K562 (cell line): Measurements from ENCODE around the gene TMEM121B.

Experiments used
- CREBBP ChIP-seq: IDR thresholded peaks from one replicate; pipeline ENCODE4 v1.6.1; 2012; ENCODE audit warnings: low read depth, mild to moderate bottlenecking, control low read depth, inconsistent platforms, low read length
- CTCF ChIP-seq, 3 experiments: IDR thresholded peaks in 2 of 3; conservative IDR thresholded peaks in 1 of 3; 2 replicates each; pipeline ENCODE4 v1.5.1; 2011 to 2012; ENCODE audit warnings: low read length in 3 of 3, mild to moderate bottlenecking in 3 of 3, control low read depth in 2 of 3, improper control_type of control experiment in 1 of 3, inconsistent platforms in 1 of 3, low read depth in 1 of 3, mixed read lengths in 1 of 3, moderate library complexity in 1 of 3; ENCODE audit not compliant: insufficient read depth in 2 of 3
- HDAC6 ChIP-seq: IDR thresholded peaks from 2 replicates; pipeline ENCODE4 v1.6.1; 2012; ENCODE audit warnings: low read depth, mild to moderate bottlenecking, control low read depth, inconsistent platforms, low read length, moderate library complexity
- HMGN3 ChIP-seq: IDR thresholded peaks from 2 replicates; pipeline ENCODE4 v1.6.1; 2011; ENCODE audit warnings: borderline replicate concordance, low read depth, mild to moderate bottlenecking, mixed read lengths, low read length; ENCODE audit not compliant: insufficient read length; ENCODE audit errors: extremely low read depth
- MNT ChIP-seq, 2 experiments: fragments of 450-650 bp; conservative IDR thresholded peaks; 2 replicates each; pipeline ENCODE4 v1.6.1; 2017; ENCODE audit warnings: mild to moderate bottlenecking in 2 of 2, moderate library complexity in 2 of 2
- PATZ1 ChIP-seq: fragments of 250-450 bp; sonication (Bioruptor Pico); IDR thresholded peaks from 2 replicates; pipeline ENCODE4 v1.5.0; 2020; ENCODE audit warnings: mild to moderate bottlenecking, borderline replicate concordance
- POLR2A ChIP-seq: fragments of 450-650 bp; conservative IDR thresholded peaks from 2 replicates; pipeline ENCODE4 v1.6.1; 2016
- RCOR1 ChIP-seq, 2 experiments: IDR thresholded peaks; 2 replicates each; pipeline ENCODE4 v1.6.1; 2012; ENCODE audit warnings: low read depth in 2 of 2, low read length in 2 of 2, borderline replicate concordance in 1 of 2, improper control_type of control experiment in 1 of 2
- REST ChIP-seq, 2 experiments: fragments of 450-650 bp; formaldehyde crosslinking in 1 of 2; IDR thresholded peaks; 2 replicates each; pipeline versions ENCODE4 v1.4.0 to v1.6.1; 2014 to 2020; ENCODE audit warnings: mild to moderate bottlenecking in 2 of 2, borderline replicate concordance in 1 of 2, low read depth in 1 of 2
- TAF1 ChIP-seq: IDR thresholded peaks from 2 replicates; pipeline ENCODE4 v1.6.1; 2011; ENCODE audit warnings: mild to moderate bottlenecking, low read length, moderate library complexity; ENCODE audit not compliant: insufficient read depth, control insufficient read depth, severe bottlenecking; ENCODE audit errors: extremely low read depth
- TFE3 ChIP-seq: fragments of 450-650 bp; formaldehyde crosslinking; IDR thresholded peaks from 2 replicates; pipeline ENCODE4 v1.4.0; 2020; ENCODE audit warnings: mild to moderate bottlenecking, mixed read lengths
- ZNF274 ChIP-seq: IDR thresholded peaks from 2 replicates; pipeline ENCODE4 v1.6.1; 2011; ENCODE audit warnings: low read depth, mild to moderate bottlenecking, low read length, moderate library complexity, borderline replicate concordance

GRCh38 chr22:17149076-17149815, 28.1 kb upstream of the TMEM121B start:
- no peak for TF ChIP-seq PATZ1 (CRISPR knock-in tag)
- no peak for TF ChIP-seq HDAC6
- TF ChIP-seq MNT (conservative IDR thresholded peaks at IDR 0.05): no peak
- TF ChIP-seq HMGN3: no peak
- TF ChIP-seq RCOR1 (IDR thresholded peaks at IDR 0.05; ENCODE audit: borderline replicate concordance in 1 of 2, low read depth in 2 of 2, low read length in 2 of 2): no peak
- TF ChIP-seq TFE3 (CRISPR knock-in tag): no peak
- TF ChIP-seq CREBBP: no peak
- no peak for TF ChIP-seq POLR2A
- no peak for TF ChIP-seq REST (IDR thresholded peaks at IDR 0.05; ENCODE audit: borderline replicate concordance)
- no peak for TF ChIP-seq REST (CRISPR knock-in tag; IDR thresholded peaks at IDR 0.05; ENCODE audit: low read depth)
- TF ChIP-seq TAF1: no peak
- no peak for TF ChIP-seq ZNF274
- no peak for TF ChIP-seq CTCF (IDR thresholded peaks at IDR 0.05 in 2 of 3, conservative IDR thresholded peaks at IDR 0.05 in 1 of 3; ENCODE audit: insufficient read depth in 2 of 3, low read depth in 1 of 3, low read length in 3 of 3)
